H1 (cell line): ENCODE measurements around the gene SLC25A36. TPM values are rescaled to one million over a fixed set of nuclear protein-coding genes. Genes with fewer than 3 reads are reported as not detected.

Experiments
- CTCF ChIA-PET: fragments of 300-600 bp; sonication (Branson Sonifier 250); formaldehyde crosslinking; loops from one replicate; lab custom pipeline; 2021; ENCODE audit not compliant: partially characterized antibody; lab: Charles Lee
- POLR2A ChIA-PET: fragments of 300-600 bp; sonication (Branson Sonifier 250); formaldehyde crosslinking; loops from one replicate; lab custom pipeline; 2021; ENCODE audit warnings: inconsistent platforms; ENCODE audit not compliant: partially characterized antibody; lab: Charles Lee
- DNase-seq, 2 experiments: peaks; one replicate each; pipeline versions ENCODE4 v3.0.0 to v3.0.0-alpha.2; 2010 to 2022; ENCODE audit warnings: low spot score in 2 of 2, low read depth in 1 of 2, mixed read lengths in 1 of 2
- FAIRE-seq: peaks from 2 replicates; lab custom pipeline; 2011; peaks lifted over from hg19 to GRCh38; lab: Jason Lieb, UNC
- H2AFZ ChIP-seq: 2 replicates; pipeline ENCODE4 v1.8.1; 2012; ENCODE audit warnings: low read length, inconsistent platforms
- H2AK5ac ChIP-seq: 2 replicates; pipeline ENCODE4 v1.6.1; 2013; ENCODE audit warnings: low read depth, low read length
- H2BK120ac ChIP-seq: replicated peaks from 2 replicates; pipeline ENCODE3; 2013; ENCODE audit warnings: low read depth, low read length, inconsistent platforms
- H2BK12ac ChIP-seq: 2 replicates; pipeline ENCODE4 v1.6.1; 2013; ENCODE audit warnings: low read depth, low read length
- H2BK15ac ChIP-seq: 2 replicates; pipeline ENCODE4 v1.6.1; 2013; ENCODE audit warnings: low read length
- H2BK20ac ChIP-seq: 2 replicates; pipeline ENCODE4 v1.6.1; 2013; ENCODE audit warnings: low read length
- H2BK5ac ChIP-seq: 2 replicates; pipeline ENCODE4 v1.6.1; 2013; ENCODE audit warnings: low read depth, low read length
- H3K14ac ChIP-seq: 2 replicates; pipeline ENCODE4 v1.6.1; 2013; ENCODE audit warnings: inconsistent platforms; ENCODE audit not compliant: insufficient read length
- H3K18ac ChIP-seq: 2 replicates; pipeline ENCODE4 v1.6.1; 2013; ENCODE audit warnings: low read length; ENCODE audit errors: extremely low read depth
- H3K23ac ChIP-seq: 2 replicates; pipeline ENCODE4 v1.6.1; 2013; ENCODE audit warnings: inconsistent platforms; ENCODE audit not compliant: insufficient read length
- H3K23me2 ChIP-seq: 2 replicates; pipeline ENCODE4 v1.6.1; 2013; ENCODE audit warnings: low read depth, low read length
- H3K27ac ChIP-seq: 2 replicates; pipeline ENCODE4 v1.6.1; 2011; ENCODE audit warnings: low read depth, low read length, inconsistent platforms
- H3K27me3 ChIP-seq, 4 experiments: replicated peaks in 1 of 4; 1 replicate in 1 of 4; 2 replicates in 3 of 4; pipeline versions ENCODE4 v1.6.1 to v1.8.1; 2011 to 2013; ENCODE audit warnings: low read length in 3 of 4, mild to moderate bottlenecking in 3 of 4, inconsistent platforms in 2 of 4, mixed read lengths in 2 of 4, moderate library complexity in 1 of 4; ENCODE audit not compliant: control insufficient read depth in 3 of 4, insufficient read depth in 3 of 4; ENCODE audit errors: extremely low read depth in 1 of 4
- H3K36me3 ChIP-seq, 4 experiments: 2 replicates each; pipeline versions ENCODE4 v1.6.1 to v1.8.1; 2011 to 2013; ENCODE audit warnings: mild to moderate bottlenecking in 4 of 4, low read length in 3 of 4, moderate library complexity in 2 of 4, control low read depth in 1 of 4, inconsistent platforms in 1 of 4; ENCODE audit not compliant: insufficient read depth in 4 of 4, control insufficient read depth in 2 of 4
- H3K4ac ChIP-seq: replicated peaks from 2 replicates; pipeline ENCODE3; 2013; ENCODE audit warnings: low read length, low read depth, mixed read lengths, inconsistent platforms; ENCODE audit not compliant: insufficient read length
- H3K4me1 ChIP-seq, 4 experiments: replicated peaks in 1 of 4; 1 replicate in 1 of 4; 2 replicates in 3 of 4; pipeline versions ENCODE4 v1.6.1 to v1.8.1; 2011 to 2013; ENCODE audit warnings: low read length in 3 of 4, inconsistent platforms in 2 of 4, mixed read lengths in 1 of 4; ENCODE audit not compliant: insufficient read depth in 4 of 4, control insufficient read depth in 3 of 4
- H3K4me2 ChIP-seq, 2 experiments: 2 replicates each; pipeline versions ENCODE4 v1.6.1 to v1.8.1; 2011 to 2013; ENCODE audit warnings: low read depth in 2 of 2, low read length in 2 of 2, control low read depth in 1 of 2, inconsistent platforms in 1 of 2, mild to moderate bottlenecking in 1 of 2; ENCODE audit not compliant: insufficient read depth in 1 of 2
- H3K4me3 ChIP-seq, 4 experiments: fragments of 200-600, 300-600 bp in 1 of 4; sonication (generic), shearing (Covaris generic), sonication (Bioruptor Twin) in 1 of 4; 2 replicates each; pipeline versions ENCODE4 v1.5.1 to v1.8.1; 2011 to 2016; ENCODE audit warnings: low read length in 4 of 4, low read depth in 3 of 4, control low read depth in 2 of 4, inconsistent platforms in 2 of 4, mild to moderate bottlenecking in 2 of 4, mixed read lengths in 1 of 4, moderate library complexity in 1 of 4; ENCODE audit not compliant: insufficient read depth in 2 of 4; ENCODE audit errors: extremely low read depth in 1 of 4
- H3K56ac ChIP-seq: replicated peaks from 2 replicates; pipeline ENCODE3; 2013; ENCODE audit warnings: low read depth, mild to moderate bottlenecking, mixed read lengths, low read length, inconsistent platforms; ENCODE audit not compliant: insufficient read length
- H3K79me1 ChIP-seq: 2 replicates; pipeline ENCODE4 v1.6.1; 2013; ENCODE audit warnings: low read depth, low read length, control low read depth
- H3K79me2 ChIP-seq, 2 experiments: 2 replicates each; pipeline versions ENCODE4 v1.6.1 to v1.8.1; 2012 to 2013; ENCODE audit warnings: low read length in 2 of 2, mild to moderate bottlenecking in 2 of 2, inconsistent platforms in 1 of 2; ENCODE audit not compliant: insufficient read depth in 2 of 2, control insufficient read depth in 1 of 2
- H3K9ac ChIP-seq, 4 experiments: replicated peaks in 1 of 4; 1 replicate in 1 of 4; 2 replicates in 3 of 4; pipeline versions ENCODE4 v1.6.1 to v1.8.1; 2011 to 2013; ENCODE audit warnings: low read depth in 3 of 4, low read length in 3 of 4, control low read depth in 2 of 4, mild to moderate bottlenecking in 2 of 4, moderate library complexity in 2 of 4, inconsistent platforms in 1 of 4; ENCODE audit errors: extremely low read depth in 1 of 4
- H3K9me3 ChIP-seq, 2 experiments: 2 replicates each; pipeline versions ENCODE4 v1.6.1 to v1.8.1; 2012 to 2013; ENCODE audit warnings: mild to moderate bottlenecking in 2 of 2, moderate library complexity in 2 of 2, control low read depth in 1 of 2, inconsistent platforms in 1 of 2, low read depth in 1 of 2, low read length in 1 of 2, mixed read lengths in 1 of 2; ENCODE audit not compliant: insufficient read depth in 2 of 2
- H4K20me1 ChIP-seq, 2 experiments: replicated peaks in 1 of 2; 2 replicates each; pipeline versions ENCODE3 to v1.8.1; 2011 to 2013; ENCODE audit warnings: inconsistent platforms in 2 of 2, low read length in 2 of 2, mild to moderate bottlenecking in 1 of 2; ENCODE audit not compliant: insufficient read depth in 2 of 2, control insufficient read depth in 1 of 2
- H4K5ac ChIP-seq: 2 replicates; pipeline ENCODE4 v1.6.1; 2013; ENCODE audit warnings: low read length, low read depth, mixed read lengths, inconsistent platforms; ENCODE audit not compliant: insufficient read length
- H4K8ac ChIP-seq: 2 replicates; pipeline ENCODE4 v1.8.0; 2013; ENCODE audit warnings: mild to moderate bottlenecking, moderate library complexity, low read length, inconsistent platforms; ENCODE audit not compliant: insufficient read depth; ENCODE audit errors: extremely low read depth
- H4K91ac ChIP-seq: replicated peaks from 2 replicates; pipeline ENCODE3; 2013; ENCODE audit warnings: low read length, mixed read lengths, inconsistent platforms; ENCODE audit not compliant: insufficient read length
- ATF3 ChIP-seq: IDR thresholded peaks from 2 replicates; pipeline ENCODE4 v1.6.1; 2011; ENCODE audit warnings: low read depth, mild to moderate bottlenecking, low read length; ENCODE audit not compliant: insufficient read depth
- BRCA1 ChIP-seq: IDR thresholded peaks from 2 replicates; pipeline ENCODE4 v1.6.1; 2012; ENCODE audit warnings: low read depth, low read length, improper control_type of control experiment
- EGR1 ChIP-seq: IDR thresholded peaks from 2 replicates; pipeline ENCODE4 v1.6.1; 2011; ENCODE audit warnings: low read depth, low read length, borderline replicate concordance
- EP300 ChIP-seq, 2 experiments: IDR thresholded peaks; 1 replicate in 1 of 2; 2 replicates in 1 of 2; pipeline ENCODE4 v1.6.1; 2011 to 2012; ENCODE audit warnings: low read depth in 2 of 2, low read length in 2 of 2, mild to moderate bottlenecking in 2 of 2, borderline replicate concordance in 1 of 2, inconsistent platforms in 1 of 2, moderate library complexity in 1 of 2
- GABPA ChIP-seq: IDR thresholded peaks from 2 replicates; pipeline ENCODE4 v1.6.1; 2011; ENCODE audit warnings: mild to moderate bottlenecking, low read length, moderate library complexity, borderline replicate concordance; ENCODE audit not compliant: insufficient read depth
- PHF8 ChIP-seq: fragments of 200-600 bp; sonication (generic); conservative IDR thresholded peaks from 2 replicates; pipeline ENCODE4 v1.7.1; 2012; ENCODE audit warnings: low read depth, mild to moderate bottlenecking, inconsistent platforms, low read length, moderate library complexity
- POLR2A ChIP-seq, 2 experiments: IDR thresholded peaks; 1 replicate in 1 of 2; 2 replicates in 1 of 2; pipeline ENCODE4 v1.6.1; 2011; ENCODE audit warnings: low read depth in 2 of 2, low read length in 2 of 2, mild to moderate bottlenecking in 2 of 2; ENCODE audit errors: control extremely low read depth in 1 of 2
- RBBP5 ChIP-seq: IDR thresholded peaks from 2 replicates; pipeline ENCODE4 v1.7.1; 2012; ENCODE audit warnings: low read depth, mild to moderate bottlenecking, inconsistent platforms, low read length, moderate library complexity, borderline replicate concordance
- SIN3A ChIP-seq, 2 experiments: IDR thresholded peaks in 1 of 2; conservative IDR thresholded peaks in 1 of 2; 2 replicates each; pipeline ENCODE4 v1.6.1; 2011 to 2012; ENCODE audit warnings: low read length in 2 of 2, improper control_type of control experiment in 1 of 2, low read depth in 1 of 2, mild to moderate bottlenecking in 1 of 2
- WGBS, 2 experiments: shearing (Covaris generic) in 1 of 2; methylation state at CpG; one replicate each; pipeline versions ENCODE4 v1.1.6 to v1.1.7; 2013 to 2015; ENCODE audit warnings: low lambda C conversion rate in 2 of 2, mixed read lengths in 2 of 2, inconsistent platforms in 1 of 2, low coverage in 1 of 2, missing lambda C conversion rate in 1 of 2; ENCODE audit not compliant: insufficient replicate concordance in 2 of 2, insufficient coverage in 1 of 2, insufficient read length in 1 of 2; ENCODE audit errors: extremely low coverage in 1 of 2, missing lambda C conversion rate in 1 of 2; 5-methylcytosine and 5-hydroxymethylcytosine counted together
- polyA plus RNA-seq, 7 experiments: library from polyadenylated mRNA; depleted of rRNA in 3 of 7; stranded (reverse) in 5 of 7; unstranded in 2 of 7; fragments of >200 nt in 5 of 7; fragments of 200-250 nt in 2 of 7; gene quantifications; 1 replicate in 5 of 7; 2 replicates in 1 of 7; 4 replicates in 1 of 7; pipeline versions ENCODE4 v1.2.1 to v1.2.3, GENCODE V29; 2011 to 2013; ENCODE audit warnings: missing spikeins in 2 of 7, mixed read lengths in 2 of 7
- total RNA-seq: library from RNA; stranded (reverse); fragmentation: NEBNext Ultra II Directional; extraction: Animal tissue kit (Norgen Biotek cat#: 25700); gene quantifications from 2 replicates; pipeline ENCODE4 v1.2.1, GENCODE V29; 2021

The SLC25A36 gene
- total and polyA plus RNA-seq, 2 of the 8 experiments (the other 6 are each of a cell fraction or from before 2014, with no cell fraction given) = 42.9 to 71.8 TPM

- H2BK15ac ChIP-seq = no peak overlapping the region
- no peak overlapping the region for H2AFZ ChIP-seq
- peak overlapping the region; percentile 87 for H3K4ac ChIP-seq
- peaks cover 6% of the 10 kb centered on the region for H3K23me2 ChIP-seq
- H3K4me3 ChIP-seq = peak overlapping the region; percentile 76 to 95 (median 90)
- peak overlapping the region; percentile 98 for H4K8ac ChIP-seq
- POLR2A ChIA-PET = interaction anchor here (0.6 to 1.9 kb wide), 13 partner anchors 9 to 1485 kb away, joined by 3 to 13 read pairs (median 3); partner anchors contain the start of gene PXYLP1
- H3K79me2 ChIP-seq = peaks cover 28 to 54% of the 10 kb centered on the region in 2 experiments
- peak overlapping the region; percentile 73 to 87 for H3K4me2 ChIP-seq
- no peak for FAIRE-seq
- H3K56ac ChIP-seq = peak overlapping the region; percentile 96
- peak overlapping the region; percentile 97 for H3K27ac ChIP-seq
- H2AK5ac ChIP-seq = no peak overlapping the region
- no peak overlapping the region for H2BK20ac ChIP-seq
- peak overlapping the region; percentile 93 for H4K5ac ChIP-seq
- H3K9me3 ChIP-seq = no peaks in the 10 kb centered on the region
- peak overlapping the region; percentile 69 for H4K91ac ChIP-seq
- no peak overlapping the region for H2BK120ac ChIP-seq
- H4K20me1 ChIP-seq = peaks cover 10% of the 10 kb centered on the region in 2 experiments
- peak overlapping the region; percentile 90 to 98 (median 98) for H3K9ac ChIP-seq
- H3K27me3 ChIP-seq = no peaks in the 10 kb centered on the region
- peak overlapping the region; percentile 49 for H3K14ac ChIP-seq
- H3K18ac ChIP-seq = no peak overlapping the region; the same call in 1 of the 2 replicates
- peak in 1 of 2 experiments; percentile 78 for DNase-seq
- no peak overlapping the region for H3K23ac ChIP-seq
- H3K4me1 ChIP-seq = no peaks in the 10 kb centered on the region; a peak in 2 of 7 replicates
- CTCF ChIA-PET = interaction anchor here (0.5 to 1.7 kb wide), 5 partner anchors 10 to 1763 kb away, joined by 3 to 6 read pairs (median 3); no protein-coding TSS in a partner anchor
- H3K36me3 ChIP-seq = no peaks in the 10 kb centered on the region; a peak in 1 of 8 replicates
- WGBS, 2 experiments = 2% methylated on average over 37 of the region's 56 CpGs; no CpG with 5 or more reads in 1 of the 2 experiments
- H3K79me1 ChIP-seq = peaks cover 3% of the 10 kb centered on the region; the same call in 1 of the 2 replicates
- peak overlapping the region; percentile 63; the same call in 1 of the 2 replicates for H2BK12ac ChIP-seq
- H2BK5ac ChIP-seq = peak overlapping the region; percentile 93
- TF ChIP-seq EGR1 (no peak), GABPA (no peak), BRCA1 (no peak), RBBP5 (peak; percentile 30; the same call in 1 of the 2 replicates), PHF8 (peak; percentile 64), EP300 (IDR thresholded peaks at IDR 0.05; ENCODE audit: borderline replicate concordance in 1 of 2, low read depth in 2 of 2, low read length in 2 of 2) (no peak), SIN3A (conservative IDR thresholded peaks at IDR 0.05 in 1 of 2, IDR thresholded peaks at IDR 0.05 in 1 of 2; ENCODE audit: low read depth in 1 of 2, low read length in 2 of 2) (peak in 1 of 2 experiments; percentile 9; a peak in 2 of 4 replicates), POLR2A (IDR thresholded peaks at IDR 0.05; ENCODE audit: control extremely low read depth in 1 of 2, low read depth in 2 of 2, low read length in 2 of 2) (peak; percentile 73 to 79), ATF3 (no peak)
These were observed 827 bp downstream of the SLC25A36 start for GRCh38 chr3:140942221-140943104.
